ENCODE results near the gene ZMYND11.

- TF ChIP-seq CTCF (IDR thresholded peaks at IDR 0.05) (no peak), NR3C1 (IDR thresholded peaks at IDR 0.05) (no peak), ESRRA (IDR thresholded peaks at IDR 0.05; ENCODE audit: borderline replicate concordance, low read length) (no peak), MYC (IDR thresholded peaks at IDR 0.05; ENCODE audit: borderline replicate concordance, low read length) (no peak), ELK1 (IDR thresholded peaks at IDR 0.05; ENCODE audit: low read depth, low read length) (no peak), USF2 (IDR thresholded peaks at IDR 0.05) (no peak), POLR2AphosphoS2 (conservative IDR thresholded peaks at IDR 0.05; ENCODE audit: low read length) (no peak), RFX5 (IDR thresholded peaks at IDR 0.05) (no peak), RCOR1 (IDR thresholded peaks at IDR 0.05; ENCODE audit: low read depth, low read length) (no peak), EHMT2 (IDR thresholded peaks at IDR 0.05; ENCODE audit: low read depth) (no peak), MAX (IDR thresholded peaks at IDR 0.05) (no peak), POLR2A (IDR thresholded peaks at IDR 0.05; ENCODE audit: low read length) (no peak)
Measured at GRCh38 chr10:173741-174140, 38.5 kb downstream of the ZMYND11 start.

All from A549 (cell line).